ENCODE data around the gene NUP93. TPM values are rescaled to one million over a fixed set of nuclear protein-coding genes. Genes with fewer than 3 reads are reported as not detected.

Gene NUP93
- polyA plus RNA-seq, 1 experiment = 46.4 TPM

DNA sequence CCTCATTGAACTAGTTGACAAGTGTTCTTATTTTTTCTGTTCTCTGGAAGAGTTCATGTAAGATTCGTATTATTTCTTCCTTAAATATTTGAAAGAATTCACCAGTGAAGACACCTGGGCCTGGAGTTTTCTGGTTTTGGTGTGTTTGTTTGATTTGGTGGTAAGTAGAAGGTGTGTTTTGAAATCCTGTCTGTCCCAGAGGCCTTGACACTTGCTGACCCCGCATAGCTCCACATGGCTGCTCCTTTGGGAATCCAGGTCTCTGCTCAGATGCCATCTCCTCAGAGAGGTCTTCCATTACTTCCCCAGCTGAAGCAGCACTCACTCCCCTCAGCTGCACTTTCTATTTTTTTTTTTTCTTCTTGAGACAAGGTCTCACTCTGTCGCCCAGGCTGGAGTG lies 5.7 kb upstream of the NUP93 start:
- no peak for DNase-seq (ENCODE audit: low read depth, low spot score)
- ChIA-PET POLR2A (no interaction called here), CTCF (interaction anchor here (1.6 kb wide), 1 partner anchor 22 kb away, joined by 6 read pairs; no protein-coding TSS in a partner anchor)
- H3K27me3 ChIP-seq (ENCODE audit: control insufficient read depth, insufficient read depth, low read length) = peaks cover 4% of the 10 kb centered on the region
- H3K9me3 ChIP-seq (ENCODE audit: control insufficient read depth, insufficient read depth, low read length) = no peaks in the 10 kb centered on the region; the same call in 1 of the 2 replicates
- TF ChIP-seq, protein P1, sequence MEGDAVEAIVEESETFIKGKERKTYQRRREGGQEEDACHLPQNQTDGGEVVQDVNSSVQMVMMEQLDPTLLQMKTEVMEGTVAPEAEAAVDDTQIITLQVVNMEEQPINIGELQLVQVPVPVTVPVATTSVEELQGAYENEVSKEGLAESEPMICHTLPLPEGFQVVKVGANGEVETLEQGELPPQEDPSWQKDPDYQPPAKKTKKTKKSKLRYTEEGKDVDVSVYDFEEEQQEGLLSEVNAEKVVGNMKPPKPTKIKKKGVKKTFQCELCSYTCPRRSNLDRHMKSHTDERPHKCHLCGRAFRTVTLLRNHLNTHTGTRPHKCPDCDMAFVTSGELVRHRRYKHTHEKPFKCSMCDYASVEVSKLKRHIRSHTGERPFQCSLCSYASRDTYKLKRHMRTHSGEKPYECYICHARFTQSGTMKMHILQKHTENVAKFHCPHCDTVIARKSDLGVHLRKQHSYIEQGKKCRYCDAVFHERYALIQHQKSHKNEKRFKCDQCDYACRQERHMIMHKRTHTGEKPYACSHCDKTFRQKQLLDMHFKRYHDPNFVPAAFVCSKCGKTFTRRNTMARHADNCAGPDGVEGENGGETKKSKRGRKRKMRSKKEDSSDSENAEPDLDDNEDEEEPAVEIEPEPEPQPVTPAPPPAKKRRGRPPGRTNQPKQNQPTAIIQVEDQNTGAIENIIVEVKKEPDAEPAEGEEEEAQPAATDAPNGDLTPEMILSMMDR (IDR thresholded peaks at IDR 0.05; ENCODE audit: low read depth, low read length) = no peak
- H3K27ac ChIP-seq (ENCODE audit: low read depth, low read length) = no peak overlapping the region
- no peak overlapping the region for H3K4me3 ChIP-seq (ENCODE audit: low read depth, low read length)

GRCh38 chr16:56726283-56726682 lies 3.6 kb upstream of the NUP93 start:
- POLR2A ChIA-PET = no interaction called here
- Histone ChIP-seq H3K27ac (ENCODE audit: low read depth, low read length) (no peak overlapping the region), H3K4me3 (ENCODE audit: low read depth, low read length) (no peak overlapping the region), H3K27me3 (ENCODE audit: control insufficient read depth, insufficient read depth, low read length) (no peaks in the 10 kb centered on the region), H3K9me3 (ENCODE audit: control insufficient read depth, insufficient read depth, low read length) (peaks cover 4% of the 10 kb centered on the region; the same call in 1 of the 2 replicates)
- CTCF ChIA-PET = no interaction called here
- TF ChIP-seq, protein P1 (IDR thresholded peaks at IDR 0.05; ENCODE audit: low read depth, low read length) = no peak
- no peak for DNase-seq (ENCODE audit: low read depth, low spot score)

- Histone ChIP-seq H3K27ac (ENCODE audit: low read depth, low read length) (no peak overlapping the region), H3K9me3 (ENCODE audit: control insufficient read depth, insufficient read depth, low read length) (peaks cover 4% of the 10 kb centered on the region; the same call in 1 of the 2 replicates), H3K27me3 (ENCODE audit: control insufficient read depth, insufficient read depth, low read length) (no peaks in the 10 kb centered on the region), H3K4me3 (ENCODE audit: low read depth, low read length) (no peak overlapping the region)
- DNase-seq (ENCODE audit: low read depth, low spot score) = no peak
- ChIA-PET POLR2A (no interaction called here), CTCF (interaction anchor here (2.5 kb wide), 1 partner anchor 25 kb away, joined by 9 read pairs; no protein-coding TSS in a partner anchor)
- TF ChIP-seq, protein P1 (IDR thresholded peaks at IDR 0.05; ENCODE audit: low read depth, low read length) = no peak
Observed at GRCh38 chr16:56726926-56727325, 3.0 kb upstream of the NUP93 start.

DNA sequence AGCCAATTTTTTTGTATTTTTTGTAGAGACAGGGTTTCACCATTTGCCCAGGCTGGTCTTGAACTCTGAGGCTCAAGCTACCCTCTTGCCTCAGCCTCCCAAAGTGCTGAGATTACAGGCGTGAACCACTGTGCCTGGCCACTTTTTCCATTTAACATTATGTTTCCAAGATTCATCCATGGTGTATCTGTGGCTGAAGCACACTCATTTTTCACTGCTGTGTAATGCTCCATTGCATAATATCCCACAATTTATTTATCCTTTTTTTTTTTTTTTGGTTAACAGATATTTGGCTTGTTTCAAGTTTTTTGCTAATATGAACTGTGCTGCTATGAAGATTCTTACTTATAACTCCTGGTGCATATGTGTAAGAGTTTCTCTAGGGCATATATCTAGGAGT lies 1.9 kb upstream of the NUP93 start:
- H3K9me3 ChIP-seq (ENCODE audit: control insufficient read depth, insufficient read depth, low read length) = peaks cover 4% of the 10 kb centered on the region; the same call in 1 of the 2 replicates
- no peak overlapping the region for H3K4me3 ChIP-seq (ENCODE audit: low read depth, low read length)
- DNase-seq (ENCODE audit: low read depth, low spot score) = no peak
- TF ChIP-seq, protein P1 (IDR thresholded peaks at IDR 0.05; ENCODE audit: low read depth, low read length) = no peak
- no peak overlapping the region for H3K27ac ChIP-seq (ENCODE audit: low read depth, low read length)
- no peaks in the 10 kb centered on the region for H3K27me3 ChIP-seq (ENCODE audit: control insufficient read depth, insufficient read depth, low read length)
- ChIA-PET CTCF (interaction anchor here (0.7 to 2.5 kb wide), 2 partner anchors 26 to 1262 kb away, joined by 4 to 9 read pairs; no protein-coding TSS in a partner anchor), POLR2A (no interaction called here)

DNA sequence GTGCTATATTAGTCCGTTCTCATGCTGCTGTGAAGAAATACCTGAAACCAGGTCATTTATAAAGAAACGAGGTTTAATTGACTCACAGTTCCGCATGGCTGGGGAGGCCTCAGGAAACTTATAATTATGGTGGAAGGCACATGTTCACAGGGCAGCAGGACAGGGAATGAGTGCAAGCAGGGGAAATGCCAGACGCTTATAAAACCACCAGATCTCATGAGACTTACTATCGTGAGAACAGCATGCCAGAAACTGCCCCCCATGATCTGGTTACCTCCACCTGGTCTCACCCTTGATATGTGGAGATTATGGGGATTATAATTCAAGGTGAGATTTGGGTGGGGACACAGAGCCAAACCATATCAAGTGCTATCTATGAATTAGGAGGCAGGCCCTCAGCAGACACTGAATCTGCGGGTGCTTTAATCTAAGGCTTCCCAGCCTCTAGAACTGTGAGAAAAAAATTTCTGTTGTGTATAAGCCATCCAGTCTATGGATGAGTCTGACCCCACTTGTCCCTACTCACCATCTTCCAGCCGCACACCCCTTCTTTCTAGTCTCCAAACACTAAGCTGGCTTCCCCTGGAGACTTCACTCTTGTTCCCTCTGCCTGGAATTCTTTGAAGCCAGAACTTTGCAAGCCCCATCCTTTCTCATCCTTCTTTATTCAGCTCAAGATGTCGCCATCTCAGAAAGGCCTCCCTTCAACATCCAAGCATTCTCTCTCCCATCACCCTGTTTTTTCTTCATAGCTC lies 772 bp upstream of the NUP93 start:
- Histone ChIP-seq H3K27ac (ENCODE audit: low read depth, low read length) (peak overlapping the region; percentile 86), H3K4me3 (ENCODE audit: low read depth, low read length) (peak overlapping the region; percentile 99), H3K27me3 (ENCODE audit: control insufficient read depth, insufficient read depth, low read length) (no peaks in the 10 kb centered on the region), H3K9me3 (ENCODE audit: control insufficient read depth, insufficient read depth, low read length) (peaks cover 4% of the 10 kb centered on the region; the same call in 1 of the 2 replicates)
- DNase-seq (ENCODE audit: low read depth, low spot score) = no peak
- POLR2A ChIA-PET = interaction anchor here (0.6 to 0.7 kb wide), 2 partner anchors 27 to 237 kb away, joined by 6 to 11 read pairs; no protein-coding TSS in a partner anchor
- CTCF ChIA-PET = interaction anchor here (0.6 to 2.5 kb wide), 3 partner anchors 27 to 316 kb away, joined by 3 to 9 read pairs (median 3); no protein-coding TSS in a partner anchor
- TF ChIP-seq, protein P1 (IDR thresholded peaks at IDR 0.05; ENCODE audit: low read depth, low read length) = no peak

Measured in AG04450 (cell line).